ENCODE measurements around the gene HNRNPLL.
A peak's percentile ranks its signal among the peaks of the same experiment; 100 is the strongest.

GRCh38 chr2:38591152-38591551 lies 11.6 kb downstream of the HNRNPLL start:
- TF ChIP-seq POLR2A (IDR thresholded peaks at IDR 0.05) (no peak), POLR2AphosphoS5 (IDR thresholded peaks at IDR 0.05) (peak; percentile 9), EP300 (IDR thresholded peaks at IDR 0.05) (no peak)
- TF ChIP-seq, protein P1, sequence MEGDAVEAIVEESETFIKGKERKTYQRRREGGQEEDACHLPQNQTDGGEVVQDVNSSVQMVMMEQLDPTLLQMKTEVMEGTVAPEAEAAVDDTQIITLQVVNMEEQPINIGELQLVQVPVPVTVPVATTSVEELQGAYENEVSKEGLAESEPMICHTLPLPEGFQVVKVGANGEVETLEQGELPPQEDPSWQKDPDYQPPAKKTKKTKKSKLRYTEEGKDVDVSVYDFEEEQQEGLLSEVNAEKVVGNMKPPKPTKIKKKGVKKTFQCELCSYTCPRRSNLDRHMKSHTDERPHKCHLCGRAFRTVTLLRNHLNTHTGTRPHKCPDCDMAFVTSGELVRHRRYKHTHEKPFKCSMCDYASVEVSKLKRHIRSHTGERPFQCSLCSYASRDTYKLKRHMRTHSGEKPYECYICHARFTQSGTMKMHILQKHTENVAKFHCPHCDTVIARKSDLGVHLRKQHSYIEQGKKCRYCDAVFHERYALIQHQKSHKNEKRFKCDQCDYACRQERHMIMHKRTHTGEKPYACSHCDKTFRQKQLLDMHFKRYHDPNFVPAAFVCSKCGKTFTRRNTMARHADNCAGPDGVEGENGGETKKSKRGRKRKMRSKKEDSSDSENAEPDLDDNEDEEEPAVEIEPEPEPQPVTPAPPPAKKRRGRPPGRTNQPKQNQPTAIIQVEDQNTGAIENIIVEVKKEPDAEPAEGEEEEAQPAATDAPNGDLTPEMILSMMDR (IDR thresholded peaks at IDR 0.05), result no peak

Measured in gastroesophageal sphincter (tissue), 3 donors.